ENCODE results near the gene SUSD1. TPM values are rescaled to one million over a fixed set of nuclear protein-coding genes. Genes with fewer than 3 reads are reported as not detected.

The SUSD1 gene
- polyA plus RNA-seq, 6 donors from 2014 or later: 5.1 to 19.4 (median 9.1) TPM

GRCh38 chr9:112031400-112031799 lies 143.7 kb downstream of the SUSD1 start:
- no peaks in the 10 kb centered on the region for H3K36me3 Mint-ChIP-seq
- H3K4me3 Mint-ChIP-seq: peak overlapping the region in 7 of 8 donors; percentile 37 to 80 (median 65)
- peaks cover 0 to 8% (median 0%) of the 10 kb centered on the region in 7 donors for H3K9me3 Mint-ChIP-seq
- no peaks in the 10 kb centered on the region for H3K27me3 Mint-ChIP-seq
- peaks cover 60 to 91% (median 70%) of the 10 kb centered on the region in 3 donors for H3K4me1 Mint-ChIP-seq
- peak overlapping the region; percentile 40 to 93 (median 66) for H3K27ac Mint-ChIP-seq
- ATAC-seq (ENCODE audit: low read depth in 2 of 2) (peak; percentile 45 to 56), DNase-seq (no peak)

GRCh38 chr9:112029921-112030444 lies 145.1 kb downstream of the SUSD1 start:
- Mint-ChIP-seq H3K9me3 (peaks cover 0 to 8% (median 0%) of the 10 kb centered on the region in 7 donors), H3K27ac (peak overlapping the region; percentile 78 to 92 (median 87)), H3K4me1 (peaks cover 50 to 78% (median 60%) of the 10 kb centered on the region in 3 donors), H3K27me3 (no peaks in the 10 kb centered on the region), H3K36me3 (no peaks in the 10 kb centered on the region), H3K4me3 (peak overlapping the region; percentile 5 to 92 (median 71))
- DNase-seq (no peak), ATAC-seq (ENCODE audit: low read depth in 2 of 2) (peak; percentile 39 to 51)

- H3K4me1 Mint-ChIP-seq: peaks cover 36 to 64% (median 46%) of the 10 kb centered on the region in 3 donors
- peak overlapping the region in 5 of 6 donors; percentile 29 to 89 (median 55) for H3K27ac Mint-ChIP-seq
- no peaks in the 10 kb centered on the region for H3K36me3 Mint-ChIP-seq
- no peaks in the 10 kb centered on the region for H3K27me3 Mint-ChIP-seq
- no peak for DNase-seq
- H3K9me3 Mint-ChIP-seq: peaks cover 0 to 8% (median 0%) of the 10 kb centered on the region in 7 donors
- peak overlapping the region in 5 of 8 donors; percentile 4 to 57 (median 37) for H3K4me3 Mint-ChIP-seq
- peak in 1 of 2 donors; percentile 9 for ATAC-seq (ENCODE audit: low read depth in 2 of 2)
Measured at GRCh38 chr9:112028242-112029221, 146.6 kb downstream of the SUSD1 start.

- no peak for DNase-seq
- peaks cover 33 to 59% (median 47%) of the 10 kb centered on the region in 3 donors for H3K4me1 Mint-ChIP-seq
- no peaks in the 10 kb centered on the region for H3K27me3 Mint-ChIP-seq
- H3K27ac Mint-ChIP-seq: no peak overlapping the region
- H3K4me3 Mint-ChIP-seq: no peak overlapping the region
- ATAC-seq (ENCODE audit: low read depth in 2 of 2): no peak
- peaks cover 0 to 2% (median 0%) of the 10 kb centered on the region in 7 donors for H3K9me3 Mint-ChIP-seq
- H3K36me3 Mint-ChIP-seq: no peaks in the 10 kb centered on the region
Measured at GRCh38 chr9:112025850-112026249, 149.2 kb downstream of the SUSD1 start.

GRCh38 chr9:112021742-112022141 lies 153.4 kb downstream of the SUSD1 start:
- Mint-ChIP-seq H3K27me3 (no peaks in the 10 kb centered on the region), H3K27ac (peak overlapping the region in 1 of 6 donors; percentile 22), H3K36me3 (no peaks in the 10 kb centered on the region), H3K9me3 (no peaks in the 10 kb centered on the region), H3K4me1 (peaks cover 23 to 48% (median 40%) of the 10 kb centered on the region in 3 donors), H3K4me3 (peak overlapping the region in 1 of 8 donors; percentile 76)
- ATAC-seq (ENCODE audit: low read depth in 2 of 2): no peak
- no peak for DNase-seq

GRCh38 chr9:112020680-112021596 lies 154.2 kb downstream of the SUSD1 start:
- Mint-ChIP-seq H3K27ac (peak overlapping the region in 1 of 6 donors; percentile 24), H3K4me3 (peak overlapping the region in 6 of 8 donors; percentile 15 to 85 (median 56)), H3K4me1 (peaks cover 23 to 48% (median 40%) of the 10 kb centered on the region in 3 donors), H3K27me3 (no peaks in the 10 kb centered on the region), H3K36me3 (no peaks in the 10 kb centered on the region), H3K9me3 (no peaks in the 10 kb centered on the region)
- no peak for DNase-seq
- ATAC-seq (ENCODE audit: low read depth in 2 of 2): no peak

- Mint-ChIP-seq H3K27ac (peak overlapping the region in 1 of 6 donors; percentile 34), H3K4me3 (no peak overlapping the region), H3K36me3 (no peaks in the 10 kb centered on the region), H3K4me1 (peaks cover 31 to 71% (median 54%) of the 10 kb centered on the region in 3 donors), H3K9me3 (no peaks in the 10 kb centered on the region), H3K27me3 (no peaks in the 10 kb centered on the region)
- DNase-seq: no peak
- no peak for ATAC-seq (ENCODE audit: low read depth in 2 of 2)
Measured at GRCh38 chr9:112017878-112018277, 157.2 kb downstream of the SUSD1 start.

- ATAC-seq (ENCODE audit: low read depth in 2 of 2) (no peak), DNase-seq (no peak)
- H3K27me3 Mint-ChIP-seq: no peaks in the 10 kb centered on the region
- no peaks in the 10 kb centered on the region for H3K36me3 Mint-ChIP-seq
- H3K4me3 Mint-ChIP-seq: no peak overlapping the region
- no peaks in the 10 kb centered on the region for H3K9me3 Mint-ChIP-seq
- peak overlapping the region in 2 of 6 donors; percentile 2 to 9 for H3K27ac Mint-ChIP-seq
- H3K4me1 Mint-ChIP-seq: peaks cover 42 to 75% (median 56%) of the 10 kb centered on the region in 3 donors
Measured at GRCh38 chr9:112015736-112016135, 159.4 kb downstream of the SUSD1 start.

GRCh38 chr9:112015149-112015548 lies 159.9 kb downstream of the SUSD1 start:
- Mint-ChIP-seq H3K4me1 (peaks cover 39 to 72% (median 54%) of the 10 kb centered on the region in 3 donors), H3K4me3 (no peak overlapping the region), H3K36me3 (no peaks in the 10 kb centered on the region), H3K9me3 (no peaks in the 10 kb centered on the region), H3K27ac (peak overlapping the region in 4 of 6 donors; percentile 1 to 24 (median 13)), H3K27me3 (no peaks in the 10 kb centered on the region)
- no peak for ATAC-seq (ENCODE audit: low read depth in 2 of 2)
- DNase-seq: no peak

- Mint-ChIP-seq H3K4me3 (peak overlapping the region in 7 of 8 donors; percentile 19 to 89 (median 63)), H3K9me3 (no peaks in the 10 kb centered on the region), H3K36me3 (no peaks in the 10 kb centered on the region), H3K27me3 (no peaks in the 10 kb centered on the region), H3K27ac (peak overlapping the region in 4 of 6 donors; percentile 3 to 67 (median 35)), H3K4me1 (peaks cover 38 to 78% (median 52%) of the 10 kb centered on the region in 3 donors)
- no peak for DNase-seq
- ATAC-seq (ENCODE audit: low read depth in 2 of 2): peak; percentile 76 to 83
Measured at GRCh38 chr9:112013266-112013665, 161.8 kb downstream of the SUSD1 start.

GRCh38 chr9:112012026-112012902 lies 162.8 kb downstream of the SUSD1 start:
- Mint-ChIP-seq H3K36me3 (no peaks in the 10 kb centered on the region), H3K4me3 (peak overlapping the region in 7 of 8 donors; percentile 36 to 89 (median 63)), H3K4me1 (peaks cover 34 to 83% (median 54%) of the 10 kb centered on the region in 3 donors), H3K27me3 (no peaks in the 10 kb centered on the region), H3K9me3 (no peaks in the 10 kb centered on the region), H3K27ac (peak overlapping the region; percentile 4 to 83 (median 74))
- ATAC-seq (ENCODE audit: low read depth in 2 of 2): peak; percentile 77 to 83
- DNase-seq: peak; percentile 52
